HG02678 (cell line): ENCODE measurements around the gene QSOX1.
A peak's percentile ranks its signal among the peaks of the same experiment; 100 is the strongest.

Experiments
- ATAC-seq: cut with Tn5 transposase; IDR thresholded peaks from one replicate; pipeline ENCODE4 v1.9.1; 2021; ENCODE audit warnings: mild to moderate bottlenecking, moderate library complexity; ENCODE audit not compliant: unreplicated experiment

Gene QSOX1

DNA sequence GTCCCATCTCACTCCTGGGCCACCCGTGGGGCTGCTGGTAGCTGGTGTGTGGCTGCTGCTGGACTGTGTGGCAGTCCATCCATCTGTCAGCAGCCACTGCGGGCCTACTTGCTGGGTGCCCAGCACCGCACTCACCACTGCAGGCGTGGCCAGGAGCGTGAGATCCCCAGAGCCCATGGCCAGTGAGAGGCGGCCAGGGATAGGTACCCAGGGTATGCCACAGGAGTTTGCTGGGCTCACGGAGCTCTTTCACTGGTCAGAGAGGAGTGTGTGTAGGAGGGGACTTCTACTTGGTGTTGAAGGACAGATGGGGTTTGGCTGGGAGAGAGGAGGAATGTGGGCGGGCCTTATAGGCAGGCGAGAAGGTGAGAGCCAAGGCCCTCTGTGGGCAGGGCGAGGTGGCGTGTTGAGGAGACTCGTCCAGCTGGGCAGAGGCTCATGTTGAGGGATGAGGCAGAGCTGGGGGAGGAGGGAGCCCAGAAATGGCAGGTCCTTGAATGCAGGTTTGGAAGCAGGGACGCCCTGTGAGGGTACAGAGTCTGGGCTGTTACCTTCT is 15.0 kb downstream of the QSOX1 start:
- ATAC-seq, result no peak

DNA sequence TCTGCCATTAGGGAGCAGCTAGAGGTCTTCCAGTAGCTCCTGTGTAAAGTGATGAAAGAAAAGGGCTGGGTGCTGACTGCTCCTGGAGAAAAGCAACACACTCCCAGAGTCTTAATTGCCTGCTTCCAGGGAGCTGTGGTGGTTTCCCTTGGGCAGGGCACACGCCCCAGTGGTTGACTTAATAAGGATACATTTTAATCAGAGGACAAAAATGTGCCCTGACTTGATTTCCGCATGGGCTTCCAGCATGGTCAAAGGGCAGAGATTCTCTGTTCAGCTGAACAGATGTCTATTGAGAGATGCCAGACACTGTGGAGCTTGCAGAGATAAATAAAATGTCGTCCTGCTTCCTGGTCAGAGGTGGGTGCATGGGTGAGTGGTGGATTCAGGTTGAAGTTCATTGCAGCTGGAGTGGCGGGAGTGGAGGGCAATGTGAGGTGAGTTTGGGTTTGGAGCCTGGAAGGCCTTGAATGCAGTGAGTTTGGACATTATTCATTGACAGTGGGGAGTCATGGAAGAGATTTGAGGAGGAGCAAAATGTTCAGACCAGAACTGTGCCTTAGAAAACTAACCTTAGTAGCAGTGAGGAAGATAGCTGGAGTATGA is 16.0 kb downstream of the QSOX1 start:
- no peak for ATAC-seq

DNA sequence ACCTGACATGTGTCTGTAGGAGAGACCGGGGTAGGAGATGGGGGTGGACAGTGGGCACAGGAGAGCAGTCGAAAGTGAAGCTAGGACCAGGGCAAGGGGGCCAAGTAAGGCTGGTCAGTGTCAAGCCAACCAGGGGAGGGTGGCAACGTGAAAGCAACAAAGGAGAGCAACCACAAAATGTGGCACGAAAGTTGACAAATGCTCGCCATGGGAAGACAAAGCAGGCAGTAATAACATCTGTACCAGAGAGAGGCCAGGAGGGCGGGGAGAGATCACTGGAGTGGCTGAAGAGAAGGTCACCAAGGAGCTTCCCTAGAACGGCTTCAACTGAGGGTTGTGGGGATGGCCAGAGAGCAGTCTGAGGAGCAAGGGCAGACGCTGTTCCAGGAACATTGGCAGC is 17.0 kb downstream of the QSOX1 start:
- ATAC-seq, result no peak

DNA sequence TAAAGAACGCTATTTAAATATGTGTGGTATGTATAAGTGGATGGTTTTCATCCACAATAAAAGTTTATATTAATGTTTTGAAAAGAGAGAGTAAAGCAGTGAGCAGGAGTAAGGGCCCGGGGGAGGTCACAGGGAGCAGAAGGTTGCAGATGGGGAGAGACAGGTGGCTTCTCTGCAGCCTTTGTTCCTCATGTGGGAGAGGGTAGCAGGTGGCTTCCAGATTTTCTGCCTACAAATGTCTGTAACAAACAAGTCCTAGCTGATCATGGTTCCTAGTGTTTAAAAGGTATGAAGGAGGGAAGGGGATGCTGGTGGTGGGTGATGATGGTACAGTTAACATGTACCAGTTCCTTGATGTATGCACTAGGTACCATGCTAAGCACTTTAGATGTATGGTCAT is 18.8 kb downstream of the QSOX1 start:
- ATAC-seq, result no peak

DNA sequence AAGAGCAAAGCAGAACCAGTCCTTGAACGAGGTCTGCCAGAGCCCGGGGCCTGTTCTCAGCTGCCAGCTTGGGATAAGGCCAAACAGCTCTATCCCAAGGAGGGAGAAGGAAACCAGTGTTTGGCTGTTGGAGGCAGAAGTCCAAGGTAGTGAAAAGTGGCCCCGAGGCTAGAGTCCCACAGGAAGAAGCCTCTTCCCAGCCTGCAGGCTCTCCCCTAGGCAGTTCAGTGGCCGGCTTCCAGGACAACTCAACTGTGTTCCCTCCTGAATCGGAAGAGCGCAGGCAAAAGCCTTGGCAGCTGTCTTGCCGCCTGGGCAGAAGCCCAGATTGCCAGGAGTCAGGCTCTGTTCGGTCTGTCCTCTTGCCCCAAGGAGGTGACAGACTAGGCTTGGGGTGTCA is 19.3 kb downstream of the QSOX1 start:
- no peak for ATAC-seq

DNA sequence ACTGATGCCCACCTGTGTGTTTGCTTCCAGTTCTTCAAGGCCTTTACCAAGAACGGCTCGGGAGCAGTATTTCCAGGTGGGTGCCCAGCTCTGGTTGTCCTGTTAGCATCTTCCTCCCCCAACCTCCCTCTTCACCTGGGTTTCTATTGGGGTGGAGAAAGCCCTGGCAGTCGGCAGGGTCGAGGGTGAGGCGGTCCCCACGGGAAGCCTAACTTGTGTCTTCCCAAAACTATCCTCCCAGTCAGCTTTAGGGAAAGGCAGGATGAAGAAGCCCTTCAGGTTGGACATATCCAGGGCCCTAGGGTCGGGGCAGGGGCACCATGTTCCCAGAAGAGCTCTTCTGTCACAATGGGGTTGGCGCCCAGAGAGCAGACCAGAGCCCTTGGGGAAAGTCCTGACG is 20.6 kb downstream of the QSOX1 start:
- ATAC-seq, result no peak

DNA sequence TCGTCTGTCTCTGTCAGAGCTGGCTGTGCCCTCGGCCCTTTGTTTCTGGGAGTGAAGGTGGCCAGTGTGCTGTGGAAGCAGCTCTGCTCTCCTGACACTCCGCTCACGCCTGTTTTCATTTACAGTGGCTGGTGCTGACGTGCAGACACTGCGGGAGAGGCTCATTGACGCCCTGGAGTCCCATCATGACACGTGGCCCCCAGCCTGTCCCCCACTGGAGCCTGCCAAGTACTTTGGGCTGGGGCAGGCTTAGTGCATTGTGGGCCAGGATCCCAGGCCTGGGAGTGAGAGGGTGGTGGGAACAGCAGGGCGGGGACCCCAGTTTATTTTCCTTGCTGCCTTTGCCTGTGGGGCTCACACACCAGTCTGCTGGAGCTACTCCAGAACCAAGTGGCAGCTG is 21.1 kb downstream of the QSOX1 start:
- no peak for ATAC-seq

DNA sequence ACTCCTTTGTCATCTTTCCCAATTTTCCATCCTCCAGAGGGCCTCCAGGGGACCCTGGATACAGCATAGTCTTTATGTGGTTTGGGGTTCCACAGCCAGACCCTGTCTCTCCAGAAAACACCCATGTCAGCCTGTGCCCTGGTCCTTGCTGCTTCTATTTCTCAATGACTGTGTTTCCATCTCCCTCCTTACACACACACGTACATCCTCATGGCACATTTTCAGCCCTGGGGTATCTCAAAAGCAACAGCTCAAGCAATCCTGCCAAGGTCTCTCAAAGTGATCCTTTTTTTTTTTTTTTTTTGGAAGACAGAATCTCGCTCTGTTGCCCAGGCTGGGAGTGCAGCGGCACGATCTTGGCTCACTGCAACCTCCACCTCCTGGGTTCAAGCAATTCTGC is 22.3 kb downstream of the QSOX1 start:
- ATAC-seq, result no peak

DNA sequence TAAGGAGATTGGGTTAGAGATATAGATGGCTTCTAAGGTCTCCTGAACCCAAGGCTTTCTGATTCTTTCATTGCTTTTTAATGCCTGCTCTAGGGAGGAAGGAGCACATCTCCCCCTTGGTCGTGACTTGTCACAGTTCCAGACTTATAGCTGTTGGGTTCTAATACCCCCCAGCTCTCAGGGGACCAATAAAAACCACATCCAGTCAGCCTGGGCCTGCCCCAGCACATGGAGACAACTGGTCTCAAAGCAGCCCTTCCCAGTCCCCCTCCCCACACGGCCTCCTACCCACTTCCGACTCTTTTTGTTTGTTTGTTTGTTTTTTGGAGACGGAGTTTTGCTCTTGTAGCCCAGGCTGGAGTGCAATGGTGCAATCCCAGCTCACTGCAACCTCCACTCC is 23.3 kb downstream of the QSOX1 start:
- no peak for ATAC-seq

DNA sequence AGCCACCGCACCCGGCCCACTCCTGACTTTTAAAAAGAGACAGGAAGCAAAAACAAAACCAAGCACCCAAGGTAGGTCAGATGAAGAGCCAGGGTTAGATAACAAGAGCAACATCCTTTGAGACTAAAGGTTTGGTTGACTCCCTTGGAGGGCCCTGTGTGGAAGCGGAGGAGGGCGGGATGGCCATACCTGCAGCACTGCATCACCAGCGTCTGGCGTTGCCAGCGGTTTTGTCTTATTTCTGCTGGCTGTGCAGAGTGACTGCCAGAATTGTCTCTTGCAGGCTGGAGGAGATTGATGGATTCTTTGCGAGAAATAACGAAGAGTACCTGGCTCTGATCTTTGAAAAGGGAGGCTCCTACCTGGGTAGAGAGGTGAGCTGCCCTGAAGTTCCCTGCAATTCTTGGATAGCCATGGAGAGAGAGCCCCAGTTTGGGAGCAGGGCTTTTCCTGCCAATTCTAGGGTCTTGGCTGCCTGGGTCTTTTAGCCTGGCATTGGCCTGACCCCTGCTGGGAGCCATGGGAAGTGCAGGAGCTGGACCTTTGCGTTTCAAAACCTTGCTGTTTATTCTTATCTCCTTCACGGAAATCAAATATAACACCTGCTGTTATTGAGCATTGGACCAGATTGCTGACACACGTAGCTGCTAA is 24.0 kb downstream of the QSOX1 start:
- ATAC-seq, result peak; percentile 57

DNA sequence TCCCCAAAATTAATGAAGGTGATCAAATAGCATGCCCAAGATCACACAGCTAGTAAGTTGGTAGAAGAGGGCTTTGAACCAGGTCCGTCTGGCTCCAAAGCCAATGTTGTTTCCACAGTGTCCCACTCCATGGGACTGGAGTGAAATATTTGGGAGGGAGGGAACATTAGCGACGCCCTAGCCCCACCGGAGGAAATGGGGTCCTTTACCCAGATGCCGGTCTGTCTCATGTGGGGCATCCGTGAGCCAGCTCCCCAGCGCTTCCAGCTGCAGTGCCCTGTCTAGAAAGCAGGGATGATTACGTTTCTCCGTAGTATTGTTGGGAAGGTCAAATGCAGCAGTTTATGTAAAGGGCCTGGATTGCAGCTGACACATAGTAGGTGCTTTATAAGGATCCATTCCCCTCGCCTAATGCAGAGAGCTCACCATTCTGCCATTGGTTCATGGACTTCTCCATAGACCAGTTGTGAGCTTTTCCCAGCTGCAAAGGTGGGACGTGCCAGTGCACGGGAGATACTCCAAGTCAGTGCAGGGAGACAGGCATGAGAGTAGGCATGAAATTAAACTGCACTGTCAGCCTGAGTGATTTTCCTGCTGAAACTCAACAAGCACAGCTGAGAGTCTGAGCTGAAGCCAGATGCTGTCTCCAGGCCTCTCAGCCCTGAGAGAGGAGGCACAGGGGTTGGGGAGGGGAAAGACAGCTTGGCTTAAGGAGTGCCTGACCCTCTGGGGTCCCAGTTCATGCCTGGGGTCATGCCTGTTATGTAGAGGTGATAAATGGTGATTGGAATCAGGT is 24.7 kb downstream of the QSOX1 start:
- ATAC-seq, result no peak

DNA sequence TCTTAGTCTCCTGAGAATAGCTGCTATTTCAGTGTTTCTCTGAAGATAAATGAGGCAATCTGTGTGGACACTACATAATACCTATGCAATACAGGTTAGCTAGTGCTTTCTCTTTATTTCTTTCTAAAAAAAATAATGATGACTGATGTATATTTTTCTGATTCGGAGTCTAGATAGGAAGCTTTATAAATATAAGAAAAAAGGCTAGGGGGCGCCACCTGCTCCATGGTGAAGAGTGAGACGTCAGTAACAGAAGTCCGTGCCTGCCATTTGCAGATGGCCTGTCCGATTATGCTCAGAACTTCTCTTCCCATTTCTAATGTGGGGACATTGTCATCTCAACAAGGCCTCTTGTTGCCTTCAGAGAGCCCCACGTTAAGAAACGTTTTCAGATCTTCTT is 26.4 kb downstream of the QSOX1 start:
- no peak for ATAC-seq

DNA sequence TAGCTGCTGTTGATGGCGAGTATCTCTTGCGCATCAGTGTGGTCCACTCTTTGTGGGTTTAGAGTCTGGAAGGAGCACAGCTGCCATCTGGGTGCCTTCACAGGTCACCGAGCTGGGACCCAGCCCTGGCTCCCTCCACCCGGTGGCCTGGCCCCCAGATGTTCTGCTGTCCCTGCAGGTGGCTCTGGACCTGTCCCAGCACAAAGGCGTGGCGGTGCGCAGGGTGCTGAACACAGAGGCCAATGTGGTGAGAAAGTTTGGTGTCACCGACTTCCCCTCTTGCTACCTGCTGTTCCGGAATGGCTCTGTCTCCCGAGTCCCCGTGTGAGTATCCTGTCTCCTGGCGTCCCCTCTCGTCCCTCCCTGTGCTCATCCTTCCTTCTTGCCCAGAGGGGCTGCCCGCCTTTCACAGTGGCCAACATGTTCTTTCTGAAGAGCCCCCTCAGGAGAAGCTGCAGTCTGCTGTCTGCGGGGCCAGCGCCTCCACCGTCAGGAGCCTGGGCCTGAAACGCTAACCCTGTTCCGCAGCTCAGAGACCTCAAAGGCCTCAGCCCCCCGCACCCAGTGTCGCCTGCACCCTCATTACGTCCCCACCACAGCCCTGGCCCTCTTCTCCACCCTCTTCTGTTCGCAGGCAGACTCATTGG is 27.4 kb downstream of the QSOX1 start:
- ATAC-seq, result no peak

DNA sequence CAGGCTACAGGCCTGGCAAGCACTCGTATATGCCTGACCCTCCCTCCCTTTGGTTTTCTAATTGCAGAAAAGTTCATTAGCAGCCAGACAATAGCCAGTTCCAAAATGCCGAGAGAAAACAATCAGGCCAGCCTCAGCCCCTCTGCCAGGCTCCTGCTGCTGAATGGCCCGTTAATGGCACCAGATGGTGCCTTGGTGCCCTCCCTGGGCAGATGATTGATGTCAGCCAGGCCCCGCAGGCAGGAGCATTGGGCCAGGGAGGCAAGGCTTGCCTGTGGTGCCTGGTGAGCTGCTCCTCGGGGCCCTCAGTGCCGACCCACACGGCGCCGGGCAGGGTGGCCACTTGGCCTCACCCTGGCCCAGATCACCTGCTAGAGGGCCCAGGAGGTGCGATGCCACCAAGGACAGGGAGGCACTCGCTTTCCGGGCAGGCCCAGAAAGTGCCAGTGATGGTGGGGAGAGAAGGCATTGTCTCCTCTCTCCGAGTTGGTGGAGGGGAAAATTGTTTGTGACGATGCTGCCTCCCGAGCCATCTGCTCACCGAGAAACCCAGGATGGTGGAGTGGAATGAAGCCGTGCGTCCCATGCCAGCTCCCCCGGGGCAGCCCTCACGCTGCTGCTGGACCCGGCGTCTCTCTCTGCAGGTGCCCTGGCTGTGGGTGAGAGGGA is 28.1 kb downstream of the QSOX1 start:
- no peak for ATAC-seq

DNA sequence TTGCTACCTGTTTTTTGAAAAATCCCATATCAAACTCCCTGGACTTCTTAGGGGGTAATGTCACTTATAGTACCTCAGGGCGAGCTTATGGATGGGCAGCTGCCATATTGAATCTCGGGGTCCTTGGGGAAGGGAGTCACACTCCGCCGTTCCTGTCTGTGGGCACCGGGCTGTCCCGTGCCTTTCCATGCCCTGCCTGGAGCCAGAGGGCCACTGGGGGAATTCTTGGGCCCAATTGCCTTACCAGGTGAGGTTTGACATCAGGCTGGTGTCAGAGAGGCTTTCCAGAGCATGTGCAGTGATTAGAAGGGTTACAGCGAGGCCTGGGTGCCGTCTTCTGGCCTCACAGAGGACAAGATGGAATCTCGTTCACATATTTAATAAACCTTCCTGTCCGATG is 28.8 kb downstream of the QSOX1 start:
- no peak for ATAC-seq

DNA sequence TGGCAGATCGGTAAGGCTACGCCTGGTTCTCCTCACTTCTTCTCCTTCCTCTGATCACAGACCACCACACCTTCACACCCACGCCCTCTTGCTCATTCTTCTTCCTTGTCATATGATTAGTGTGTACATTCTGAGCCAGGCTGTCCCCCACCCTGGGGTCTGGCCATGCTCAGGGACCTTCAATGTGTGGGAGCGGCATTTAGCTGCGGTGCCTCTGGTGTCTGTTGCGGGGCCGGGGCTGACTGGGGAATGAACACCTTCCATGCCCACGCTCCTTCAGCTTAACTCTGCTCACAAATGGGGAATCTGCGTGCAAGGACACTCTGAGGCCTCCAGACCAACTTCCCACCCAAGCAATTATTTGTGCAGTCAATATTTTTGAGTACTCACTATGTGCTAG is 29.4 kb downstream of the QSOX1 start:
- no peak for ATAC-seq

DNA sequence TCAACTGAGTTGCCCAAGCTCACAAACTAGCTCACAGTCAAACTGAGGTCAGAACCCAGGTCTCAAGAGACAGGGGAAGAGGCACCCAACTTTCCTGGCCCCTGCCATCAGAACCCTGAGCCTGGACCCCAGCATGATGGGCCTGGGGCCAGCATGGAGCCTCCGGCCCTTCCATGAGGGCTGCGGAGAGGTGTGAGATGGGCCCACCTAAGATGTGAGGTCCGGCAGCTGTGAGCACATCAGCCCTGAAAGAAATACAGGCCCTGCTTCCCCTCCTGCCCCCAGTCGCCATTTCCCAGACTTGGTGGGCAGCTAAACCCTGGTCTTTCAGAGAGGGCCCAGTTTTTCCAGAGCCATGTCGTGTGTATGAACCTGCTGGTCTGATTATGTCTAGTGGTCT is 30.6 kb downstream of the QSOX1 start:
- no peak for ATAC-seq

DNA sequence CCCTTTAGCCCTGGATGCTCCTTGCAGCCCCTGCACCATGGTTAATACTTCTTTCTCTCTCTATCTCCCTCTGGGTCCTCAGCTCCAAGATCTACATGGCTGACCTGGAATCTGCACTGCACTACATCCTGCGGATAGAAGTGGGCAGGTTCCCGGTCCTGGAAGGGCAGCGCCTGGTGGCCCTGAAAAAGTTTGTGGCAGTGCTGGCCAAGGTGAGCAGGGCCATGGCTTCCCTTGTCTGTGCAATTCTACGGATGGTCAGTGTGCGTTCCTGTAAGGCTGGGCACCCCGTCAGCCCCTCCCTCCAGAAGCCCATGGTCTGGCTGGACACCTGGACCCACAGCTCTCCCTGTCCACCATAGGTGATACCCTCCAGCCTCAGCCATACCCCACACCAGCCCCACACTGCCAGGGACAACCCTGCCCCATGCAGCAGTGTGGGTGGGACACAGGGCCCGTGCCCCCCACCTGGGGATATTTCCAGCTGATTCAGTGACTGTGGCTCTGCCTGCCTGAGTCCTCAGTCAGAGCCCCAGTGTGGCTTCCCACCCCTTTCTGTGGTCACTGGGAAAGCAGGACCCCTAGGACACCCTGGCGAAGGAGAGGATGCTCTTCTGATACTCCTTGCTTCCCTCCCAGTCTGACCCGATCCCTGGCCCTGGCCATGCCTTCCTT is 31.4 kb downstream of the QSOX1 start:
- no peak for ATAC-seq

DNA sequence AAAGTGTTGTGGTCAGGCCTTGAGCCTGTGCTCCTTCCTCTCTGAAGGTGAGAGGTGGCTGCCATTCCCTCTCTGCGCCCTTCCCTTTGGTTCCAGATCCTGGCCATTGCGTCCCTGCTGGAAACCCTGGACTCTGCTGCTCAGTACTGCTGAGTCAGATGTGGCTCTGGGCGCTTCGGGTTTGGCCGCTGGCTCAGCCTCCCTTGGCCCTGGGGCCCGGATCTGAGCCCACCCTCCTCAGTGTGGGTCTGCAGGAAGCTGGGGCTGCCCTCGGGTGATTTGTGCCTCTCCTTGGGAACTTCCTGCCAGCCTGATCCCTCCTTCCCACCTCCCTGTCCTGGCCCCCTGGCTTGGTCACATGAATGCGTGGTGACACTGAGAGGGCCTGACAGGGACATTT is 32.2 kb downstream of the QSOX1 start:
- no peak for ATAC-seq

DNA sequence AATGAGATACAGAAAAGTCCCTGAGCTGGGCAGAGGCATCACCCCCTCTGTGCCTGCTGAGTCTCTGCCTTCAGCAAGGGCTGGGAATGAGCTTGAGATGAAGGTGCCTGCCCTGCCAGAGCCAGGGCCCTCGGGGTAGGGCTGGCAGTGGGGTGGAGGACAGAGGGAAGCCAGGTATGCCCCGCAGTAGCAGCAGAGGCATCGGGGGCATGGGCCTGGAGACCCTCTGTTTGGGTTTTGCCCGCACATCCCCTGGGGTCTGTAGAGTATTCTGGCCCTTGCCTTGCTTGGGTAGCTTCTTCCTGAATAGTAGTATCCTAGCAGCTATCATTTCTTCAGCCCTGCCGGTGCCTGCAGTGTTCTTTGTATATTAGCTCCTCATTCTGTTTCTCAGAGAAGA is 33.0 kb downstream of the QSOX1 start:
- no peak for ATAC-seq
